ENCODE measurements around the gene NPM3. TPM values are rescaled to one million over a fixed set of nuclear protein-coding genes. Genes with fewer than 3 reads are reported as not detected.

The NPM3 gene
- total and polyA plus RNA-seq, 2 of the 8 experiments (the other 6 are each of a cell fraction or from before 2014, with no cell fraction given) = 127 to 175 TPM

DNA sequence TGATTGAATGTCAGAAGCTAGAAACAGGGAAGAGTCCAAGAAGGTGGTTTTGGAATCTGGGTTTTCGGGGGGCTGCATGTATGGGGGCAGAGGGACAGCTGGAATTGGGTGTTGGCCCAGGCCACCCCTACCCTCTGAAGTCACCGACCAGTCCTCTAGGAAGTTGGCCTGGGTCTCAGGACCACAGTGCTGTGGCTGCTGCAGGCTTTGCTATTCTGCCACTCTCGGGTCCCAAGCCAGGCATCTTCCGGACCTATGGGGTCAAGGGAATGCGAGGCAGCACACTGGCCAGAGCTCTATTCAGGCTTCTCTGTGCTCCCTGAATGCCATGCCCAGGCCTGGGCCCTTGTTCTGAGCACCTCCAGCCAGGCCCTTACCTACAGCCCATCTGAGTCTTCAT is 20.5 kb downstream of the NPM3 start (continued):
- no peak for TF ChIP-seq SIX5 (IDR thresholded peaks at IDR 0.05; ENCODE audit: low read depth, low read length)
- TF ChIP-seq SIN3A (conservative IDR thresholded peaks at IDR 0.05 in 1 of 2, IDR thresholded peaks at IDR 0.05 in 1 of 2; ENCODE audit: low read depth in 1 of 2, low read length in 2 of 2) = no peak
- no peak for TF ChIP-seq BACH1 (IDR thresholded peaks at IDR 0.05; ENCODE audit: low read length)
- no peak for TF ChIP-seq NRF1 (IDR thresholded peaks at IDR 0.05; ENCODE audit: low read depth, low read length)

All from H1 (cell line).